Epithelial cell of prostate (primary cell): ENCODE measurements around the gene PPFIA2.

ENCODE experiments used
- DNase-seq: peaks from one replicate; pipeline ENCODE4 v3.0.0-alpha.2; 2011; ENCODE audit warnings: low read depth, low spot score
- H3K27ac ChIP-seq: fragments of 450-650 bp; 2 replicates; pipeline ENCODE4 v1.5.1; 2017; ENCODE audit warnings: mild to moderate bottlenecking

Gene PPFIA2

DNA sequence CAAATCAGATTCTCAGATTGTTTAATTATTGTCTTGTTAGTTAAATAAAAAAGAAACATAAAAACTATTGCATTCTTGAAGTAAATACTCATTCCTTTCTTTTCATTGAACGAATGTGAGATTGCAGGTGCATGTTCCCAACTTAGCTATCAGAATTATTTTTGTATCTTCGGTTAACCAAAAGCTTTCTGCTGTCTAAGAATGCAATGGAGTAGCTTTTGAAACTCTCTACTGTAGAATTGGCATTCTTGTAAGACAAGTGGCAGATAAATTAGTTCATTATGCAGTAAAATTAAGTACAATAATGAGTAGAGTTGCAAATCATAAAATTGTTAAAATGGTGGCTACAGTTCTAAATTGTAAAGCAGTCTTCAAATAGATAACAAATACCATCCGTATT lies 383.2 kb downstream of the PPFIA2 start:
- no peak overlapping the region for H3K27ac ChIP-seq
- no peak for DNase-seq

DNA sequence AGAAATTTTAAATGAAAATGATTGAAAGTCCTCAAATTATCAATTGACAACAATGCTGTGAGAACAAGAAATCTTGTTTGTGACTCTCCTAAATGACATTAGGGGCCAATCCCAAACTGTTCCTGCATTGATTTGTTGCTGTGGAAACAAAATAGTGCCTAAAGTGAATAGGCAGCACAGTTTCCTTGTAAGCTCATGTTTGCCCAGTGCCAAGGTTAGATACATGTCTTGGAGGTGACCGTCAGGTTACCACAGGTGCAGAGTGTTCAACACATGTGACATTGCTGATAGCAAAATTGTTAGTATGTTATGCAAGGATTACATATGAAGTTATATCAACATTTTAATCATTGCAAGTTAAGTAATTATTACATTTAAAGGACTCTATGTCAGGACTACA lies 388.7 kb downstream of the PPFIA2 start:
- H3K27ac ChIP-seq: no peak overlapping the region
- no peak for DNase-seq

DNA sequence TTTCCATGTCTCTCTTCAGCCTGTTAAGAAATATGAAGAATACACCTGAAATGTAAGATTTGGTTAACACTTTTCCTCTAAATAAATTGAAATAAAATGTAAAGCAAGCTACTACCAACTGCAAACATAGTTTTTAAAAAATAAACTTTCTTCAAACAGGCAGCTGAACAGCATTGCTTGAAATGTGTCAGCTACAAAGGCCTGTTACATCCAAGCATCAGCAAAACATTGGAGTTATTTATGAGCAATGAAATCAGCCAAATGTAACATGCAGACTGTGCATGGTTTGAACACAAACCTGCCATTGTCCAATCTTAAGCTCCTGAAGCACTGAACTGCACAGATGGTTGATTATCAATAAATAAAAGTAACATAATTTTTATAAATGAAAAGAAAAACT lies 390.0 kb downstream of the PPFIA2 start:
- no peak for DNase-seq
- H3K27ac ChIP-seq: no peak overlapping the region

GRCh38 chr12:81365284-81365683 lies 393.9 kb downstream of the PPFIA2 start:
- DNase-seq: no peak
- no peak overlapping the region for H3K27ac ChIP-seq

DNA sequence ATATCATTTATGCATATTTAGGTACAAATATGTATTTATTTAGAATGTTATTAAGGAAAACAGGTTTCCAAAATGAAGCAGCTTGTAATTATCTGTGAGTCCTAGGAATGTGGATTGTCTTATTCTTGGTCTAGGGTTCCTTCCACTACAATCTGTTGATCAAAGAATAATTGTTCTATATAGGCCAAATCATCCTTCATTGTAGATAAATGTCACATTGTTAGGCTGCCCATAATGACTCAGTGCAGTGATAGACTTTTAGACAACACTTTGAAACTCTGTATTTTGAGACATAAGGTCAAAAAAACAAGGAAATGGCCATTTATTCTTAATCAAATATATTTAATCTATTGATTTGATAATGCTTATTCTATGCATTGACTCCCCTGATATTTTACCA lies 398.2 kb downstream of the PPFIA2 start:
- H3K27ac ChIP-seq: no peak overlapping the region
- no peak for DNase-seq

DNA sequence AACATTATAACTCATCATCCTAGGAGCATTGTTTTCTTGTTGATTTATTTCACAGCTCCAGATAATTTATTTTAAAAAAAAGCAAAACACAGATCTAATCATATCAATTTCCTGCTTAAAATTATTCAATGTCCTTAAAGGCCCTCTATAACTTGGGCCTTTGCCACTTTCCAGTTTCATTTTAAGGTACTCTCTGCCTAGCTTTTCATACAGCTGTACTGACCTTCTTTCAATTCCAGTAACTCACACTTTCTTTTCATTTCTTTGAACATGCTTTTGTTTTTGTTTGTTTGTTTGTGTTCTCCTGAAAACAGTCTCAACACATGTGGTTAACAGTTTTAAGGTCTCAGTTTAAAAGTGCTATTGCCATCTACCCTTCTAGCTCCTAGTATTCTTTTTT lies 399.4 kb downstream of the PPFIA2 start:
- H3K27ac ChIP-seq: no peak overlapping the region
- no peak for DNase-seq

- no peak for DNase-seq
- no peak overlapping the region for H3K27ac ChIP-seq
These were observed 404.7 kb downstream of the PPFIA2 start for GRCh38 chr12:81354327-81354932.

- no peak for DNase-seq
These were observed 408.8 kb downstream of the PPFIA2 start for GRCh38 chr12:81350309-81350708.

GRCh38 chr12:81347404-81347803 lies 411.7 kb downstream of the PPFIA2 start:
- no peak for DNase-seq
- H3K27ac ChIP-seq: no peak overlapping the region

More at GRCh38 chr12:81350309-81350708, 408.8 kb downstream of the PPFIA2 start:
- H3K27ac ChIP-seq: no peak overlapping the region

DNA sequence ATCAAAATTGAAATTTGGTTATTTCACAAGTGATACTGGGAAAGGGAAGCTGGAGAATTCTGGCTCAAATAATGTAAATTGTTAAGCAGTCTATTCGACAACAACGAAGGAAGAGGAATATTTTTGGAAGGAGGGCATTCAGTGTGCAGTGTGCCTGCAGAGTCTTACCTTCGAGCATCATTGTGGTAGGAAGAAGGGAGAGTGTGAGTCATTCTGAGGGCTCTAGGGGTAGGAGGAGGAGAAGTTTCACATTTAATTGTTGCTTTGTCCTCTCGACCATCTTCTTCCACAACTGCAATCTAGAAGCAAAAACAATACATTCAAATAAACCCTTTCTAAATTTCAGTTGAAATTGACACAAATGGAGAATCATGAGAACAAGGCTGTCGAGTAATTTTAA lies 418.2 kb downstream of the PPFIA2 start:
- no peak overlapping the region for H3K27ac ChIP-seq
- no peak for DNase-seq

- H3K27ac ChIP-seq: no peak overlapping the region
- no peak for DNase-seq
These were observed 420.1 kb downstream of the PPFIA2 start for GRCh38 chr12:81339071-81339470.

DNA sequence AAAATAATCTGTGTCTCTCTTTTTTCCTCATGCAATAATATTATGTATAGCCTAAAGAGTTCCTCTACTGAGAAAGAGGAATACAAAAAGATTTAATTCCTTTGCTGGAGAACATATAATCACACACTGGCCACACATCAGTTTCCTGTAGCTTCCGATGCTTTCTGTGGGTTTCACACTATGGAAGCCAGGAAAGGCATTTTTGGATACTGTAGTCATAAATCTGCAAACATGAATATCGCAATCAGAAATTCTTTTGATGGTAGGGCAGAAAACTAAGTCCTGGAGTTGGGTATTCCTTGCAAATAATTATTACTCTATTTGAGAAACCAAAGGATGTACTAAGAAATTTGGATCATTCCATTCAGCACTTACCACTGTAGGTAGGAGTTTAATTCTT lies 421.3 kb downstream of the PPFIA2 start:
- H3K27ac ChIP-seq: no peak overlapping the region
- no peak for DNase-seq

- no peak overlapping the region for H3K27ac ChIP-seq
- no peak for DNase-seq
These were observed 425.3 kb downstream of the PPFIA2 start for GRCh38 chr12:81333812-81334211.

DNA sequence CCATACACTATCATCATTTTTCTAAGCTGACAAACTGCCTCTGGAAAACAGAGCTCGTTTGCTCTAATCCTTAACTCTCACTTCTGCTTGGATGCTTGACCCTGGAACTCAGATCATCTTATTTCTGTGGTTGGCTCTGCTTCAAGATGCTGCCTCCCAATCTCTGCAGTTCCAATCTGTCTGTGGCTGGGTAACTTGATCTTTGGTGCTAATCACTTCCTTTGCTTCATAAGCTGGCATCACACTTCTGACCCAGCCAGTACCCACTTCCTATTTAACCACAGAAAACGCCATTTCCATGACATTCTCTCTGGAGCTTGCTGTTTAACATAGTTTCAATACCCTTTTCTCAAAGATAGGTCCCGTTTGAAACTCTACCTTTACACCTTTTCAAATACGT lies 427.1 kb downstream of the PPFIA2 start:
- no peak overlapping the region for H3K27ac ChIP-seq
- no peak for DNase-seq

DNA sequence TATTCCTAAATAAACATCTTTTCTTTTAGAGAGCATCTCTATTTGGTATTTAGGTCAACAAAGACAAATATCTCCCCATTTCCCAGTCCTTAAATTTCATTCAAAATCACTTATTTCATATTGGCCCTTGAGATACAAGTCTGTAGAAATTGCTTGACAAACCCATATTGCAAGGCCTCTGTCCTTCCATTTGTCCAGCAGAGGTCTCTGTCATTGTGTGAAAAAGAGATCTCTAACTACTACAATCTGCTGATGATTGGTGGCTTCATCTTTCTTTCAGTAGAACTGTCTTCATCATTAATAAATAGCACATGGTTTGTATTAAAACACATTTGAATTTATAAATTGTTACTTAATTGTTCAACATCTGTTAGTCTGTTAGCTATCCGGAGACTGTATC lies 428.7 kb downstream of the PPFIA2 start:
- no peak overlapping the region for H3K27ac ChIP-seq
- DNase-seq: no peak

- DNase-seq: peak; percentile 16
These were observed 430.1 kb downstream of the PPFIA2 start for GRCh38 chr12:81329085-81329484.

DNA sequence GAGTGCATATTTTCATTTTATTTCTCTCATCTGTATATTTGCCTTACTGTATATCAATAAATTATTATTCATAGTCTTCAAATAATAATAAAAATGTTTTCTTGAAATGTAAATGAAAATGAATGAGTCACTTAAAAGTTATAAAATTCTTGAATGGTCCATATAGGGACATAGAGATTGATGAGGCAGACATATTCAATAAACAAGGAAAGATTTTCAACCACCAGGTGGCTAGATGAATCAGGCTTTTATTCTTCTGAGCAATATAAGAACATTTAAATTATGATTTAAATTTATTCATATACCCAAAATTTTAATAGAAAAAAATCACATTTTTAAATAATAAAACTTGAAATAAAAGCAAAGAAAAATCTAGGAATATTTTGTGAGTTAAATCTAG lies 431.7 kb downstream of the PPFIA2 start:
- DNase-seq: no peak
- H3K27ac ChIP-seq: no peak overlapping the region

More at GRCh38 chr12:81329085-81329484, 430.1 kb downstream of the PPFIA2 start:
- no peak overlapping the region for H3K27ac ChIP-seq

GRCh38 chr12:81325086-81325485 lies 434.1 kb downstream of the PPFIA2 start:
- DNase-seq: no peak
- no peak overlapping the region for H3K27ac ChIP-seq

DNA sequence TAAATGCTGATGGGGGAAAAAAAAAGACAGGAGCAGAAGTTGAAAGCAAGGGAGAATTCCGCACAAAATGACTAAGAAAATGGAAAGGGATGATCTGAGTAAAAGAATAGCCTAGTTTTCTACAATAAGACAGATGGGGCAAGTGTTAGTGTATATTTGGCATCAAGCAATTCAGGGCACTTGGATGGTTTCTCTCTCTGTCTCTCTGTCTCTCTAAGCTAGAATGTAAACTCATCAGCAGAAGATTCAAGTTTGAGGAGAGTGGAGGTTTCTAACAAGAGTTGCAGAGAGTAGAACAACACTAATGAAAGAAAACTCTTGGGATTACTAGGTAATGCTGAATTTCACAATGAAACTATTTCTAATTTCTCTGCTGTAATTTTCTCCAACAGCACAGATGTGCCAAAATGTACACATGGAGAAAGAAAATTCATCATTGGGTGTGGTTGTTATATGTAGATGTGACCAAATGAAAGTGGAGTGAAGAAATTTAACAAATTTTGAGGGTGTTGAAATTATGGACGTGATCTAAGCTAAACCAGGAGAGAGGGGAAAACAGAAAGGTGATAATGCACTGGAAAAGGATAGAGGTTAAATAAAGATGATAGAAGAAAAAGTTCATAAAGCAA lies 444.1 kb downstream of the PPFIA2 start:
- no peak overlapping the region for H3K27ac ChIP-seq
- no peak for DNase-seq

GRCh38 chr12:81303935-81304334 lies 455.2 kb downstream of the PPFIA2 start:
- H3K27ac ChIP-seq: no peak overlapping the region

GRCh38 chr12:81300454-81300853 lies 458.7 kb downstream of the PPFIA2 start:
- no peak for DNase-seq
- no peak overlapping the region for H3K27ac ChIP-seq

More at GRCh38 chr12:81303935-81304334, 455.2 kb downstream of the PPFIA2 start:
- DNase-seq: no peak

DNA sequence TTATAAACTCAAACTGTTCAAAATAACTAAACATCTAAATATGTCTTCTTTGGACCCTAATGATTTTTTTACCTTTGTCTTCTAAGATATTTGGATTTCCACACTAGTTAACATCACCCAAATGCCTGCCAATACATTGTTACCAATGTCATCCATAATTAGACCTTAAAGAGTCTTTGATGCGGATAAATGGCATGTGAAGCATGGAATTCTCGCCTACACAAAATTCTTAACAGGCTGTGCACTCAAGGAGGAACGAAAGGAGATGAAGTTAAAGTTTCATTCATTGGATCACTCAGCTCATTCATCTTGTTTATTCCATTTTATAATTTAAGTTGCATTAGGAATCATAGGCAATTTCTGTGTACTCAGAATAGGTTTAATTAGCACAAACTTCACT lies 461.5 kb downstream of the PPFIA2 start:
- no peak for DNase-seq
- no peak overlapping the region for H3K27ac ChIP-seq
